GM12878 (cell line): ENCODE data around the gene ADM. TPM values are rescaled to one million over a fixed set of nuclear protein-coding genes. Genes with fewer than 3 reads are reported as not detected.

ENCODE experiments used
- BCLAF1 ChIP-seq: fragments of 450-650 bp; IDR thresholded peaks from 2 replicates; pipeline ENCODE4 v1.6.1; 2017; ENCODE audit warnings: antibody characterized with exemption, mild to moderate bottlenecking, moderate library complexity
- CHD4 ChIP-seq: fragments of 200-600 bp; sonication (generic); IDR thresholded peaks from 2 replicates; pipeline ENCODE4 v1.6.1; 2016; ENCODE audit warnings: mild to moderate bottlenecking
- DPF2 ChIP-seq: fragments of 450-650 bp; IDR thresholded peaks from 2 replicates; pipeline ENCODE4 v1.6.1; 2017; ENCODE audit warnings: mild to moderate bottlenecking
- EGR1 ChIP-seq, 2 experiments: IDR thresholded peaks; 1 replicate in 1 of 2; 2 replicates in 1 of 2; pipeline ENCODE4 v1.6.1; 2011 to 2012; ENCODE audit warnings: low read depth in 2 of 2, low read length in 2 of 2, borderline replicate concordance in 1 of 2, mild to moderate bottlenecking in 1 of 2, moderate library complexity in 1 of 2
- IRF3 ChIP-seq: fragments of 450-650 bp; IDR thresholded peaks from 2 replicates; pipeline ENCODE4 v1.6.1; 2014; ENCODE audit warnings: mild to moderate bottlenecking
- JUND ChIP-seq: IDR thresholded peaks from 2 replicates; pipeline ENCODE4 v1.6.1; 2012; ENCODE audit warnings: low read depth, mild to moderate bottlenecking, low read length, improper control_type of control experiment, moderate library complexity
- MXI1 ChIP-seq: fragments of 150-350 bp; IDR thresholded peaks from 2 replicates; pipeline ENCODE4 v1.6.1; 2011; ENCODE audit warnings: low read depth, mild to moderate bottlenecking, inconsistent platforms, low read length, improper control_type of control experiment
- MYB ChIP-seq: fragments of 150-350 bp; IDR thresholded peaks from 2 replicates; pipeline ENCODE4 v1.6.1; 2014; ENCODE audit warnings: mild to moderate bottlenecking, low read depth, low read length, borderline replicate concordance
- NFXL1 ChIP-seq: fragments of 450-650 bp; IDR thresholded peaks from 2 replicates; pipeline ENCODE4 v1.6.1; 2017; ENCODE audit warnings: antibody characterized with exemption, mild to moderate bottlenecking, borderline replicate concordance
- PAX8 ChIP-seq: fragments of 450-650 bp; IDR thresholded peaks from 2 replicates; pipeline ENCODE4 v1.6.1; 2017; ENCODE audit warnings: mild to moderate bottlenecking, moderate library complexity
- PRDM15 ChIP-seq: fragments of 450-650 bp; formaldehyde crosslinking; IDR thresholded peaks from 2 replicates; pipeline ENCODE4 v1.4.0; 2020; ENCODE audit warnings: mild to moderate bottlenecking, moderate library complexity
- RAD51 ChIP-seq: fragments of 450-650 bp; IDR thresholded peaks from 2 replicates; pipeline ENCODE4 v1.6.1; 2016; ENCODE audit warnings: moderate library complexity, mild to moderate bottlenecking, inconsistent platforms
- RELB ChIP-seq: fragments of 450-650 bp; IDR thresholded peaks from 2 replicates; pipeline ENCODE4 v1.6.1; 2017; ENCODE audit warnings: low read depth, mild to moderate bottlenecking, moderate library complexity
- SMAD5 ChIP-seq: IDR thresholded peaks from 2 replicates; pipeline ENCODE4 v1.6.1; 2016; ENCODE audit warnings: antibody characterized with exemption, low read depth
- SMARCA5 ChIP-seq: fragments of 450-650 bp; IDR thresholded peaks from 2 replicates; pipeline ENCODE4 v1.6.1; 2017; ENCODE audit warnings: mild to moderate bottlenecking
- SMC3 ChIP-seq: IDR thresholded peaks from 2 replicates; pipeline ENCODE4 v1.6.1; 2011; ENCODE audit warnings: low read length, improper control_type of control experiment, borderline replicate concordance
- STAT1 ChIP-seq: fragments of 450-650 bp; conservative IDR thresholded peaks from 2 replicates; pipeline ENCODE4 v1.6.1; 2014; ENCODE audit warnings: antibody characterized with exemption, mild to moderate bottlenecking
- STAT3 ChIP-seq: IDR thresholded peaks from 2 replicates; pipeline ENCODE4 v1.6.1; 2011; ENCODE audit warnings: low read depth, low read length, improper control_type of control experiment
- TCF12 ChIP-seq: IDR thresholded peaks from 2 replicates; pipeline ENCODE4 v1.6.1; 2011; ENCODE audit warnings: low read depth, mild to moderate bottlenecking, low read length
- TCF7 ChIP-seq: IDR thresholded peaks from 2 replicates; pipeline ENCODE4 v1.6.1; 2014; ENCODE audit warnings: antibody characterized with exemption, borderline replicate concordance
- WRNIP1 ChIP-seq: IDR thresholded peaks from 2 replicates; pipeline ENCODE4 v1.6.1; 2011; ENCODE audit warnings: low read depth, low read length, improper control_type of control experiment, borderline replicate concordance
- YY1 ChIP-seq: IDR thresholded peaks from 2 replicates; pipeline ENCODE4 v1.6.1; 2011; ENCODE audit warnings: low read depth, mild to moderate bottlenecking, low read length
- ZNF384 ChIP-seq: IDR thresholded peaks from 2 replicates; pipeline ENCODE4 v1.6.1; 2012; ENCODE audit warnings: low read depth, mild to moderate bottlenecking, low read length, improper control_type of control experiment, borderline replicate concordance
- ZNF622 ChIP-seq: fragments of 450-650 bp; IDR thresholded peaks from 2 replicates; pipeline ENCODE4 v1.6.1; 2017; ENCODE audit warnings: mild to moderate bottlenecking, inconsistent platforms
- polyA plus RNA-seq, 11 experiments: library from polyadenylated mRNA; depleted of rRNA in 4 of 11; unstranded in 6 of 11; stranded (reverse) in 5 of 11; fragments of >200 nt; fragmentation: Nextera tagmentation in 4 of 11; fragmentation: Illumina TruSeq in 1 of 11; extraction: Ambion mirVana in 4 of 11; extraction: Trizol in 1 of 11; gene quantifications; 1 replicate in 1 of 11; 2 replicates in 10 of 11; pipeline versions ENCODE4 v1.2.1 to v1.2.3, GENCODE V29; 2011 to 2016; ENCODE audit warnings: inconsistent platforms in 2 of 11, missing spikeins in 2 of 11, low read depth in 1 of 11
- total RNA-seq, 4 experiments: library from RNA; depleted of rRNA in 3 of 4; stranded (reverse); fragments of >200 nt in 3 of 4; fragmentation: Illumina TruSeq in 1 of 4; extraction: Trizol in 1 of 4; gene quantifications; 2 replicates each; pipeline versions ENCODE4 v1.2.1 to v1.2.3, GENCODE V29; 2013 to 2021

Gene ADM
- total and polyA plus RNA-seq, 10 of the 15 experiments (the other 5 are each of a cell fraction or from before 2014, with no cell fraction given), result 0.11 to 4.2 (median 0.21) TPM; not detected in 7

- TF ChIP-seq TCF12 (no peak), NFXL1 (no peak), ZNF384 (no peak), RELB (peak; percentile 58), CHD4 (no peak), DPF2 (0 out of 2 replicates have a peak, but pooled peaks have one; percentile 71), MYB (no peak), PAX8 (no peak), WRNIP1 (no peak), STAT1 (no peak), SMAD5 (no peak), RAD51 (no peak), SMARCA5 (no peak), ZNF622 (no peak), JUND (no peak), PRDM15 (CRISPR knock-in tag) (no peak), STAT3 (0 out of 2 replicates have a peak, but pooled peaks have one; percentile 26), EGR1 (IDR thresholded peaks at IDR 0.05; ENCODE audit: borderline replicate concordance in 1 of 2, low read depth in 2 of 2, low read length in 2 of 2) (no peak), MXI1 (no peak), TCF7 (peak; percentile 98), YY1 (no peak), SMC3 (no peak), IRF3 (no peak), BCLAF1 (no peak)
Measured at GRCh38 chr11:10317151-10317755, 12.4 kb downstream of the ADM start (continued).
